Hepatocyte (in vitro differentiated cells): ENCODE data around the gene ITK. TPM values are rescaled to one million over a fixed set of nuclear protein-coding genes. Genes with fewer than 3 reads are reported as not detected.

Source experiments
- DNase-seq: peaks from one replicate; pipeline ENCODE4 v3.0.0-alpha.2; 2016; ENCODE audit warnings: low spot score
- H2AFZ ChIP-seq: fragments of 200-600 bp; sonication (generic); 2 replicates; pipeline ENCODE4 v1.6.0; 2016; ENCODE audit warnings: antibody characterized with exemption, mild to moderate bottlenecking
- H3K27ac ChIP-seq: fragments of 200-600 bp; sonication (generic); 2 replicates; pipeline ENCODE4 v1.5.1; 2016; ENCODE audit warnings: mild to moderate bottlenecking
- H3K27me3 ChIP-seq: fragments of 200-600 bp; sonication (generic); 2 replicates; pipeline ENCODE4 v1.6.1; 2016
- H3K36me3 ChIP-seq: fragments of 200-600 bp; sonication (generic); replicated peaks from 2 replicates; pipeline ENCODE4 v1.5.1; 2016; ENCODE audit warnings: low read depth; ENCODE audit not compliant: insufficient read depth
- H3K4me1 ChIP-seq: fragments of 200-600 bp; sonication (generic); 2 replicates; pipeline ENCODE4 v1.5.1; 2016; ENCODE audit warnings: mild to moderate bottlenecking, moderate library complexity; ENCODE audit not compliant: insufficient read depth
- H3K4me2 ChIP-seq: fragments of 200-600 bp; sonication (generic); 2 replicates; pipeline ENCODE4 v1.6.0; 2016
- H3K4me3 ChIP-seq: fragments of 200-600 bp; sonication (generic); 2 replicates; pipeline ENCODE4 v1.5.1; 2016; ENCODE audit warnings: mild to moderate bottlenecking
- H3K79me2 ChIP-seq: fragments of 200-600 bp; sonication (generic); 2 replicates; pipeline ENCODE4 v1.6.0; 2017; ENCODE audit warnings: mild to moderate bottlenecking
- H3K9me2 ChIP-seq: fragments of 200-600 bp; sonication (generic); replicated peaks from 2 replicates; pipeline ENCODE4 v1.6.0; 2017; ENCODE audit warnings: mild to moderate bottlenecking; ENCODE audit not compliant: insufficient read depth
- H3K9me3 ChIP-seq: fragments of 200-600 bp; sonication (generic); 2 replicates; pipeline ENCODE4 v1.5.1; 2016; ENCODE audit warnings: low read depth, mild to moderate bottlenecking
- H4K20me1 ChIP-seq: fragments of 200-600 bp; sonication (generic); 2 replicates; pipeline ENCODE4 v1.6.0; 2016; ENCODE audit warnings: mild to moderate bottlenecking; ENCODE audit not compliant: insufficient read depth, poor library complexity, severe bottlenecking
- EZH2 ChIP-seq: fragments of 200-600 bp; sonication (generic); IDR thresholded peaks from 2 replicates; pipeline ENCODE4 v1.6.1; 2016; ENCODE audit warnings: antibody characterized with exemption, mild to moderate bottlenecking, borderline replicate concordance
- EZH2phosphoT487 ChIP-seq: fragments of 200-600 bp; sonication (generic); IDR thresholded peaks from one replicate; pipeline ENCODE4 v1.6.1; 2018; ENCODE audit warnings: antibody characterized with exemption, mild to moderate bottlenecking, low read depth, moderate library complexity; ENCODE audit not compliant: unreplicated experiment, severe bottlenecking
- WGBS: methylation state at CpG from one replicate; pipeline ENCODE4 v1.1.6; 2016; ENCODE audit warnings: low lambda C conversion rate; ENCODE audit errors: missing lambda C conversion rate; 5-methylcytosine and 5-hydroxymethylcytosine counted together
- polyA plus RNA-seq: library from polyadenylated mRNA; unstranded; fragments of >200 nt; fragmentation: Nextera tagmentation; extraction: Ambion mirVana; gene quantifications from 2 replicates; pipeline ENCODE4 v1.2.1, GENCODE V29; 2016
- total RNA-seq: library from RNA; depleted of rRNA; stranded (reverse); fragments of >200 nt; gene quantifications from 2 replicates; pipeline ENCODE4 v1.2.3, GENCODE V29; 2014
- TF ChIP-seq, protein P1 (sequence below): fragments of 200-600 bp; sonication (generic); IDR thresholded peaks from 2 replicates; pipeline ENCODE4 v1.5.1; 2016; ENCODE audit warnings: antibody characterized with exemption, mild to moderate bottlenecking; ENCODE audit not compliant: poor library complexity

Gene ITK
- total and polyA plus RNA-seq, 2 experiments from 2014 or later, result 0.18 to 0.20 TPM

DNA sequence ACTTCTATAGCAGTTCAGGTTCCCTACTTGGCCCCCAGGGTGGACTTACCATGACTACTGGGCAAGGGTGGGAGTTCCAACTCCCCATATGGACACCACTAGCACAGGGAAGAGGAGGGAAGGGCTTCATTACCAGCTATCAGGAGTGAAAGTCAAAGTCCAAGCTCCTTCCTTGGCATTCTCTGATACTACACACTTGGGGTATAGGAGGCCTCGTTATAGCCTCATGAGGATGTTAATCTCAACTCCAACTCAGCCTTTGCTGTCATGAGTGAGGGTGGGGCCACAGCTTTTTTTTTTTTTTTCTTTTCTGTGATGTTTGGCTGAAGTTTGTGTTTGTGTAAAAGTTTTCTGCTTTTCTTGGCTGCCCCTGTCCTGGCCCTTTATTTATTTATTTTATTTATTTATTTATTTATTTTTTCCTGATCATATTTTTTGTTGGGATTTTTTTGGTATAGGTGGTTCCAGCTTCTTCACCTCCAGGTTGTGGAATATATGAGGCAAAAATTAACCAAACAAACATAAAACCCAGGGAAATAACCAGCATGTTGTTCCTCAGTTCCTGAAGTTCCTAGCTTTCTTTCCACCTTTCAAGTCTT, 23.2 kb upstream of the ITK start:
- H3K27ac ChIP-seq, result no peak overlapping the region
- no peak overlapping the region for H3K4me2 ChIP-seq
- TF ChIP-seq EZH2phosphoT487, result no peak
- TF ChIP-seq, protein P1, sequence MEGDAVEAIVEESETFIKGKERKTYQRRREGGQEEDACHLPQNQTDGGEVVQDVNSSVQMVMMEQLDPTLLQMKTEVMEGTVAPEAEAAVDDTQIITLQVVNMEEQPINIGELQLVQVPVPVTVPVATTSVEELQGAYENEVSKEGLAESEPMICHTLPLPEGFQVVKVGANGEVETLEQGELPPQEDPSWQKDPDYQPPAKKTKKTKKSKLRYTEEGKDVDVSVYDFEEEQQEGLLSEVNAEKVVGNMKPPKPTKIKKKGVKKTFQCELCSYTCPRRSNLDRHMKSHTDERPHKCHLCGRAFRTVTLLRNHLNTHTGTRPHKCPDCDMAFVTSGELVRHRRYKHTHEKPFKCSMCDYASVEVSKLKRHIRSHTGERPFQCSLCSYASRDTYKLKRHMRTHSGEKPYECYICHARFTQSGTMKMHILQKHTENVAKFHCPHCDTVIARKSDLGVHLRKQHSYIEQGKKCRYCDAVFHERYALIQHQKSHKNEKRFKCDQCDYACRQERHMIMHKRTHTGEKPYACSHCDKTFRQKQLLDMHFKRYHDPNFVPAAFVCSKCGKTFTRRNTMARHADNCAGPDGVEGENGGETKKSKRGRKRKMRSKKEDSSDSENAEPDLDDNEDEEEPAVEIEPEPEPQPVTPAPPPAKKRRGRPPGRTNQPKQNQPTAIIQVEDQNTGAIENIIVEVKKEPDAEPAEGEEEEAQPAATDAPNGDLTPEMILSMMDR, result no peak
- no peak for TF ChIP-seq EZH2
- H3K9me2 ChIP-seq, result no peaks in the 10 kb centered on the region
- DNase-seq, result no peak
- H3K79me2 ChIP-seq, result no peaks in the 10 kb centered on the region
- H3K4me1 ChIP-seq, result no peaks in the 10 kb centered on the region
- 83% methylated on average over 1 of the region's 1 CpG for WGBS
- no peaks in the 10 kb centered on the region for H4K20me1 ChIP-seq
- no peak overlapping the region for H2AFZ ChIP-seq
- H3K27me3 ChIP-seq, result peaks cover 7% of the 10 kb centered on the region
- no peak overlapping the region for H3K4me3 ChIP-seq
- H3K36me3 ChIP-seq, result no peaks in the 10 kb centered on the region
- H3K9me3 ChIP-seq, result no peaks in the 10 kb centered on the region

DNA sequence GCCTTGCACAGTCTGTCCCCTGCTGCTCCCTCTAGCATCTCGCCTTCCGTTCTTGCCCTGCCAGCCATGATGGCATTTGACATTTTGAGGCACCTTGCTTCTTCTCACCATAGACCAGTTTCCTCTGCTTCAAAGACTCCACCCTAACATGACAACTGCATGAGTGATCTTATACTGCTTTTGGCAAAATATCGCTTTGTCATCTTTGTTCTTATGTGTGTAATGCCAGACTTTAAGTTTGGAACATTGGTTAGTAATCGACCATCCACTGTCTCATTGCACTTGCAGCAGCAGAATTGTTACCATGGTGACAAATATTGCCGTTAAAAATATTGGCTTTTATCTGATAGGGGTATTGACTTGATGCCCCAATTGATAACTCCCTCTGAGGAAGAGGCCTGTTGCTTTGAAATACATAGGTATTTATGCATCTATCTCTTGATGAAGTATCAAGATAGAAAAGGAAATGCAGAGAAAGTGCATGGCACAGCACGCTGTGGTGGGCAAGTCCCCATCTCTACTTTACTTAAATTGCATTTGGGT, 21.4 kb upstream of the ITK start:
- DNase-seq, result no peak

DNA sequence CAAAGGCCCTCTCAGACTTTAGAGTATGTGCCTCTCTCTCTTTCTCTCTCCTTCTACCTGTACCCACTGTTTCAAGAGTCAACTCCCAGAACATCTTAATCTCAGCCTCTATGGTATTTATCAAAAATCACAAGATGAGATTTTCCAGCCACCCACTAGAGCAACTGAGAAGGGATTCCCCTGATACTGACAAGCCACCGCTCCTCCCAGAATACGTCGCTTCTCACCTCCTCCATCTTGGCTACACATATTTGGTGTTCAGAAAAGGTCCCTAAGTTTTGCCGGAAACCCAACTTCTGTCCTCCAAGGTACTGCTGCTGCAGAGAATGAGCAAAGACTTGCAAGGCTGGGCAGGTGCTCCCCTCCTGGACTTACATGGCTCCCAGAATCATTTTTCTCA, 20.6 kb upstream of the ITK start:
- Histone ChIP-seq H3K9me2 (no peaks in the 10 kb centered on the region), H2AFZ (no peak overlapping the region), H3K27ac (no peak overlapping the region), H3K27me3 (peaks cover 7% of the 10 kb centered on the region), H4K20me1 (no peaks in the 10 kb centered on the region), H3K9me3 (no peaks in the 10 kb centered on the region), H3K79me2 (no peaks in the 10 kb centered on the region), H3K4me3 (no peak overlapping the region), H3K4me2 (no peak overlapping the region), H3K4me1 (no peaks in the 10 kb centered on the region), H3K36me3 (no peaks in the 10 kb centered on the region)
- TF ChIP-seq, protein P1, result no peak
- TF ChIP-seq EZH2, result no peak
- TF ChIP-seq EZH2phosphoT487, result no peak
- no peak for DNase-seq
- 95% methylated on average over 4 of the region's 4 CpGs for WGBS

More for the DNA sequence above, 21.4 kb upstream of the ITK start:
- Histone ChIP-seq H3K4me3 (no peak overlapping the region), H3K4me1 (no peaks in the 10 kb centered on the region), H3K27me3 (peaks cover 7% of the 10 kb centered on the region), H4K20me1 (no peaks in the 10 kb centered on the region), H2AFZ (no peak overlapping the region), H3K79me2 (no peaks in the 10 kb centered on the region), H3K9me2 (no peaks in the 10 kb centered on the region), H3K4me2 (no peak overlapping the region), H3K27ac (no peak overlapping the region), H3K36me3 (no peaks in the 10 kb centered on the region), H3K9me3 (no peaks in the 10 kb centered on the region)
- WGBS, result 93% methylated on average over 6 of the region's 6 CpGs
- no peak for TF ChIP-seq EZH2
- TF ChIP-seq EZH2phosphoT487, result no peak
- TF ChIP-seq, protein P1, result no peak
